22Rv1 (cell line): ENCODE results near the gene ARSG.

Experiments used
- H3K27ac ChIP-seq: fragments of 450-650 bp; 2 replicates; pipeline ENCODE4 v1.5.1; 2017
- CTCF ChIP-seq: fragments of 450-650 bp; IDR thresholded peaks from 2 replicates; pipeline ENCODE4 v1.5.1; 2017; ENCODE audit warnings: mild to moderate bottlenecking
- ZFX ChIP-seq: fragments of 450-650 bp; IDR thresholded peaks from 2 replicates; pipeline ENCODE4 v1.6.1; 2017; ENCODE audit warnings: antibody characterized with exemption, borderline replicate concordance

Gene ARSG

GRCh38 chr17:68418876-68419275 lies 127.6 kb downstream of the ARSG start:
- no peak for TF ChIP-seq CTCF
- TF ChIP-seq ZFX: no peak
- no peak overlapping the region for H3K27ac ChIP-seq

- no peak overlapping the region for H3K27ac ChIP-seq
Measured at GRCh38 chr17:68420065-68420464, 128.8 kb downstream of the ARSG start.

GRCh38 chr17:68421486-68421885 lies 130.2 kb downstream of the ARSG start:
- TF ChIP-seq ZFX (no peak), CTCF (no peak)
- no peak overlapping the region for H3K27ac ChIP-seq

More at GRCh38 chr17:68420065-68420464, 128.8 kb downstream of the ARSG start:
- no peak for TF ChIP-seq ZFX
- no peak for TF ChIP-seq CTCF

GRCh38 chr17:68422821-68423220 lies 131.5 kb downstream of the ARSG start:
- no peak for TF ChIP-seq CTCF
- no peak for TF ChIP-seq ZFX

DNA sequence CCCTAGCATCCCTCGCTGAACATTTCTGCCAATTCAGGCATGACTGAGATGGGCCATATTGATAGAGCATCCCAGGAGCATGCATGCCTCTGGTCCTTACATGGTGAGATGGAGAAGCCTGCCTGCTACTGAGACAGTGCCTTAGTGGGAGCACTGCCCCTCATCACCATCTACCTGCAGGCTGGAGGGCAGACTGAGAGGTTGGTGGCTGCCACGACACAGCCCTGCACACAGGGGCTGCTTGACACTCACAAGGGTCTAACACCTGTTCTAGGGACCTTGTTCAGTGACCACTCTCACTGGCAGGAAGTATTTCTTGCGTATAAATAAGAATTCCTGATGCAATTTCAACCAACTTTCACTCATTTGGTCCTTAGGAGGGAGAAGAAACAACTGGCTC lies 132.0 kb downstream of the ARSG start:
- TF ChIP-seq ZFX: no peak
- no peak overlapping the region for H3K27ac ChIP-seq

More at GRCh38 chr17:68422821-68423220, 131.5 kb downstream of the ARSG start:
- no peak overlapping the region for H3K27ac ChIP-seq

- TF ChIP-seq ZFX (no peak), CTCF (no peak)
- H3K27ac ChIP-seq: no peak overlapping the region
Measured at GRCh38 chr17:68424203-68424602, 132.9 kb downstream of the ARSG start.

DNA sequence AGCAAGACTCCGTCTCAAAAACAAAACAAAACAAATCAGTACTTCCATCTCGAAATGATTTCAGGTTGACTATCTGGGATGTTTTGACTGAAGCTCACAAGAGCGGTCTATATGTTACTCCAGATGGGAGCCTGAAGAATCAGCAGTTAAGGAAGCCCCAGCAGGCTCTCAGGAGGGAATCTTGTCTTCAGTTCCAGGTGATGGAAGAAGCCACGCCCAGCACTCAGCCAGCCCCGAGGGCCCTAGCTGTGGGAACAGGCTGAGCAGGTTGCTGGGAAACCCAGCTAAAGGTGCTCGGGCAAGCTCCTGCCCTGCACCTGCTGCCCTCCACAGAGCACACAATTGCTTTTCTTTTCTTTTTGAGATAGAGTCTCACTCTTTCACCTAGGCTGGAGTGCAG lies 133.6 kb downstream of the ARSG start:
- TF ChIP-seq ZFX (no peak), CTCF (no peak)
- H3K27ac ChIP-seq: 0 out of 2 replicates have a peak overlapping the region, but pooled peaks have one; percentile 6

DNA sequence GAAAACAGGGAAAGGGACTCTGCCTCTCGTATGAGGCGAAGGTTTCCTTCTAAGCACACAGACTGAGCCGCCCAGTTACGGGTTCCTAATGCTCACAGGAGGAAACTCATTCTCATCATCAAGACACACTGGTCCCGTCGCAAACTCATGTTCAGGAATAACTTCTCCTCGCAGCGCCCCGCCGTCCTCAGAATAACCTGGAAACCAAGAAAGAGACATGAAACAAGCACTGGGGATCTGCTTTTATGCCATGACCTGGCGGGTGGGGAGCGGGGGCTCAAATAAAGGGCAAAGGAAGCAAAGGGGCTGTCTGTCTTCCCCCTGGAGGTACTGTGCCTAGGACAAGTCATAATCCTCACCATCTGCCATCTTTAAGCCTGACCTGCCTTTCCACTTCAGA lies 134.7 kb downstream of the ARSG start:
- H3K27ac ChIP-seq: no peak overlapping the region
- TF ChIP-seq ZFX: no peak
- TF ChIP-seq CTCF: no peak
